Muscle layer of colon (tissue), 2 donors: ENCODE results near the gene STARD3NL.
"Not testable (repeated sequence)": the region's sequence is repeated elsewhere in the genome, so short reads cannot be mapped to it uniquely, and the experiment has no call there.

ENCODE experiments used
- H3K27ac ChIP-seq: one replicate; pipeline ENCODE4 v1.7.0; 2013; ENCODE audit warnings: low read depth, mild to moderate bottlenecking, low read length, moderate library complexity
- H3K27me3 ChIP-seq, 2 donors: one replicate each; pipeline ENCODE4 v1.7.0; 2013; ENCODE audit warnings: low read length in 2 of 2, mild to moderate bottlenecking in 2 of 2; ENCODE audit not compliant: insufficient read depth in 2 of 2, control insufficient read depth in 1 of 2
- H3K36me3 ChIP-seq: one replicate; pipeline ENCODE4 v1.7.0; 2013; ENCODE audit warnings: mild to moderate bottlenecking, low read length; ENCODE audit not compliant: insufficient read depth
- H3K4me1 ChIP-seq: one replicate; pipeline ENCODE4 v1.7.0; 2013; ENCODE audit warnings: mild to moderate bottlenecking, low read length; ENCODE audit not compliant: insufficient read depth
- H3K4me3 ChIP-seq, 2 donors: one replicate each; pipeline ENCODE4 v1.7.0; 2013; ENCODE audit warnings: low read length in 2 of 2, low read depth in 1 of 2, mild to moderate bottlenecking in 1 of 2, moderate library complexity in 1 of 2
- H3K9ac ChIP-seq: one replicate; pipeline ENCODE4 v1.7.0; 2013; ENCODE audit warnings: low read length
- H3K9me3 ChIP-seq: one replicate; pipeline ENCODE4 v1.7.0; 2013; ENCODE audit warnings: mild to moderate bottlenecking, low read length
- donor health status: abdominal sarcoma.
- donor health status: Adenocarcinoma of cecum.

The STARD3NL gene

DNA sequence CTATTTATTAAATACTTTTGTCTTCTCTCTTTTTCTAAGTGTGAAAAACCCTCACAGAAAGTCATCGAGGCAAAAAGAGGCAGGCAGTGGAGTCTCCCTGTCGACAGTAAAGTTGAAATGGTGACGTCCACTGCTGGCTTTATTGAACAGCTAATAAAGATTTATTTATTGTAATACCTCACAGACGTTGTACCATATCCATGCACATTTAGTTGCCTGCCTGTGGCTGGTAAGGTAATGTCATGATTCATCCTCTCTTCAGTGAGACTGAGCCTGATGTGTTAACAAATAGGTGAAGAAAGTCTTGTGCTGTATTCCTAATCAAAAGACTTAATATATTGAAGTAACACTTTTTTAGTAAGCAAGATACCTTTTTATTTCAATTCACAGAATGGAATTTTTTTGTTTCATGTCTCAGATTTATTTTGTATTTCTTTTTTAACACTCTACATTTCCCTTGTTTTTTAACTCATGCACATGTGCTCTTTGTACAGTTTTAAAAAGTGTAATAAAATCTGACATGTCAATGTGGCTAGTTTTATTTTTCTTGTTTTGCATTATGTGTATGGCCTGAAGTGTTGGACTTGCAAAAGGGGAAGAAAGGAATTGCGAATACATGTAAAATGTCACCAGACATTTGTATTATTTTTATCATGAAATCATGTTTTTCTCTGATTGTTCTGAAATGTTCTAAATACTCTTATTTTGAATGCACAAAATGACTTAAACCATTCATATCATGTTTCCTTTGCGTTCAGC, 52.0 kb downstream of the STARD3NL start:
- Histone ChIP-seq H3K9me3 (no peaks in the 10 kb centered on the region), H3K36me3 (peaks cover 15% of the 10 kb centered on the region), H3K27ac (no peak overlapping the region)

DNA sequence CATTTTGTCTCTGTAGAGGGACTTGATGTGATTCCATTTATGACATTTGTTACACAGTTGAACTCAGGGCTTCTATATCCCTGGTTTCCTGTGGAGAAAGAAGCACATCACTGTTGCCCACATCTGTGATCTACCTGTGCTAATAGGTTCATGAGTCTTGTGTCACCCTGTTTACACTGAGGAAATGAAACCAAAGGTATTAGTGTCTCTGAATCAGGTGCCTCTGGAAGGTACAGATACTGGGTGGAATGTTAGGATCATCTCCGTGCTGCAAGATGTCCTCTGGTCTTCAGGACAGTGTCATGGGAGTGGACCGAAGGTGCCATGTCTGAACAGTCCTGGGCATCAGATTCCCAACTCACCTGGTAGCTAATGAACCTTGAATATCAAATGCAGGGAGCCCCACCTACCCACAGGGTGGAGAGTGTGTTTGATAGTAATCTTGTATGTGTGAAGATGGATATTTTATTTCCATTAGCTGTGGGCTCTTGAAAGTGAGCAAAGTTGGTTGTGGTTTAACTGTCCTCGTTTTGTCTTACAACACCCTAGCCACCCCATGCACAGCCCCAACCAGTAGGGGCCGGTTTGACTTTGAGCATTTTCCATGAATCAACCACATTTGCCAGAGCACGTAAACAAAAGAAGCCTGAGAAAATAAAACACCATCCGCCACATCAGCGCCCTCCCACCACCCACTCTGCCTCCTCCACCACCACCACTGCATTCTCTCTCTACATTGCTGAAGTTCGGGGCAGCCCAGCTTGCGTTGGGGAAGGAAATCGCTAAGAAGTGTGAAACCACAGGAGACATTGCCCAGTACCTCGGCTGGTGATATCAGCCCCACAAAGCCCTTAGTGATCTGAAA, 54.7 kb downstream of the STARD3NL start:
- Histone ChIP-seq H3K4me3 (no peak overlapping the region), H3K27ac (no peak overlapping the region), H3K9ac (no peak overlapping the region), H3K36me3 (peaks cover 15% of the 10 kb centered on the region), H3K4me1 (no peaks in the 10 kb centered on the region), H3K9me3 (no peaks in the 10 kb centered on the region), H3K27me3 (no peaks in the 10 kb centered on the region)

More for the DNA sequence above, 52.0 kb downstream of the STARD3NL start:
- Histone ChIP-seq H3K4me1 (no peaks in the 10 kb centered on the region), H3K4me3 (no peak overlapping the region), H3K9ac (no peak overlapping the region), H3K27me3 (no peaks in the 10 kb centered on the region)

- not testable (repeated sequence) for H3K27me3 ChIP-seq, H3K27ac ChIP-seq, H3K4me3 ChIP-seq, H3K9me3 ChIP-seq, H3K36me3 ChIP-seq, H3K4me1 ChIP-seq, H3K9ac ChIP-seq
These were observed 56.7 kb downstream of the STARD3NL start for GRCh38 chr7:38234759-38235158.

- no peaks in the 10 kb centered on the region for H3K27me3 ChIP-seq
- no peaks in the 10 kb centered on the region for H3K9me3 ChIP-seq
- H3K9ac ChIP-seq = no peak overlapping the region
- no peak overlapping the region for H3K27ac ChIP-seq
- H3K4me3 ChIP-seq = no peak overlapping the region
- no peaks in the 10 kb centered on the region for H3K4me1 ChIP-seq
- H3K36me3 ChIP-seq = no peaks in the 10 kb centered on the region
These were observed 57.6 kb downstream of the STARD3NL start for GRCh38 chr7:38235606-38236005.

- H3K9me3 ChIP-seq, H3K4me3 ChIP-seq, H3K36me3 ChIP-seq, H3K9ac ChIP-seq, H3K27ac ChIP-seq, H3K4me1 ChIP-seq, H3K27me3 ChIP-seq: not testable (repeated sequence)
These were observed 61.1 kb downstream of the STARD3NL start for GRCh38 chr7:38239129-38239528.

GRCh38 chr7:38241071-38241470, 63.0 kb downstream of the STARD3NL start:
- Histone ChIP-seq H3K27me3 (no peaks in the 10 kb centered on the region), H3K9ac (no peak overlapping the region), H3K36me3 (no peaks in the 10 kb centered on the region), H3K4me3 (no peak overlapping the region), H3K4me1 (no peaks in the 10 kb centered on the region), H3K27ac (no peak overlapping the region), H3K9me3 (no peaks in the 10 kb centered on the region)

DNA sequence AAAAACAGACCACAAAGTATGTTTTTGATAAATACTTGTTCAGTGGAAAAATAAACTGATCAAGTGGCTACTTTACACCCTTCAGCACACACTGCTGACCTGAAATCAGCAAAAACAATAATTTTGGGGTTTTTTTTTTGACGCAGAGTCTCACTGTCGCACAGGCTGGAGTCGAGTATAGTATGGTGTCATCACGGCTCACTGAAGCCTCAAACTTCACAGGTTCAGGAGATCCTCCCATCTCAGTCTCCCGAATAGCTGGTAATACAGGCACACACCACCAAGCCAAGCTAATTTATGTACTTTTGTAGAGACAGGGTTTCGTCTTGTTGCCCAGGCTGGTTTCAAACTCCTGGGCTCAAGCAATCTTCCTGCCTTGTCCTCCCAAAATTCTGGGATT, 64.8 kb downstream of the STARD3NL start:
- Histone ChIP-seq H3K9ac (no peak overlapping the region), H3K9me3 (no peaks in the 10 kb centered on the region), H3K36me3 (no peaks in the 10 kb centered on the region), H3K4me1 (no peaks in the 10 kb centered on the region), H3K27me3 (no peaks in the 10 kb centered on the region), H3K27ac (no peak overlapping the region), H3K4me3 (no peak overlapping the region)

- not testable (repeated sequence) for H3K4me3 ChIP-seq, H3K9me3 ChIP-seq, H3K9ac ChIP-seq, H3K4me1 ChIP-seq, H3K36me3 ChIP-seq, H3K27me3 ChIP-seq, H3K27ac ChIP-seq
These were observed 65.3 kb downstream of the STARD3NL start for GRCh38 chr7:38243345-38243744.

DNA sequence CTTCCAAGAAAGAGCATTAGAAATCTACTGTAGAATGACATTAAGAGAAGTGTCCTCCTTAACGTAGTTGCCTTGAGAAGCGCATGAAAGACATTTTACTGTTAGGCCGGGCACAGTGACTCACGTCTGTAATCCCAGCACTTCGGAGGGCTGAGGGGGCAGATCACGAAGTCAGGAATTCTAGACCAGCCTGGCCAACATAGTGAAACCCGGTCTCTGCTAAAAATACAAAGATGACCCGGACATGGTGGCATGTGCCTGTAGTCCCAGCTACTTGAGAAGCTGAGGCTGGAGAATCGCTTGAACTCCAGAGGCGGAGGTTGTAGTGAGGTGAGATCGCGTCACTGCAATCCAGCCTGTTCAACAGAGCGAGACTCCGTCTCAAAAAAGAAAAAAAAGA, 66.5 kb downstream of the STARD3NL start:
- H3K9ac ChIP-seq = no peak overlapping the region
- no peaks in the 10 kb centered on the region for H3K27me3 ChIP-seq
- no peak overlapping the region for H3K27ac ChIP-seq
- no peak overlapping the region for H3K4me3 ChIP-seq
- H3K9me3 ChIP-seq = no peaks in the 10 kb centered on the region
- H3K36me3 ChIP-seq = no peaks in the 10 kb centered on the region
- H3K4me1 ChIP-seq = no peaks in the 10 kb centered on the region

- no peak overlapping the region for H3K4me3 ChIP-seq
- H3K27ac ChIP-seq = no peak overlapping the region
These were observed 67.4 kb downstream of the STARD3NL start for GRCh38 chr7:38245409-38245977.

GRCh38 chr7:38248069-38248567, 70.1 kb downstream of the STARD3NL start:
- Histone ChIP-seq H3K36me3 (no peaks in the 10 kb centered on the region), H3K4me3 (no peak overlapping the region), H3K9ac (no peak overlapping the region), H3K9me3 (no peaks in the 10 kb centered on the region), H3K27ac (no peak overlapping the region), H3K4me1 (no peaks in the 10 kb centered on the region), H3K27me3 (no peaks in the 10 kb centered on the region)

More at GRCh38 chr7:38245409-38245977, 67.4 kb downstream of the STARD3NL start:
- Histone ChIP-seq H3K36me3 (no peaks in the 10 kb centered on the region), H3K27me3 (no peaks in the 10 kb centered on the region), H3K9ac (no peak overlapping the region), H3K9me3 (no peaks in the 10 kb centered on the region), H3K4me1 (no peaks in the 10 kb centered on the region)
